ENCODE data around the gene SLC4A5.
A peak's percentile ranks its signal among the peaks of the same experiment; 100 is the strongest.
"Not testable (repeated sequence)": the region's sequence is repeated elsewhere in the genome, so short reads cannot be mapped to it uniquely, and the experiment has no call there.

Gene SLC4A5

DNA sequence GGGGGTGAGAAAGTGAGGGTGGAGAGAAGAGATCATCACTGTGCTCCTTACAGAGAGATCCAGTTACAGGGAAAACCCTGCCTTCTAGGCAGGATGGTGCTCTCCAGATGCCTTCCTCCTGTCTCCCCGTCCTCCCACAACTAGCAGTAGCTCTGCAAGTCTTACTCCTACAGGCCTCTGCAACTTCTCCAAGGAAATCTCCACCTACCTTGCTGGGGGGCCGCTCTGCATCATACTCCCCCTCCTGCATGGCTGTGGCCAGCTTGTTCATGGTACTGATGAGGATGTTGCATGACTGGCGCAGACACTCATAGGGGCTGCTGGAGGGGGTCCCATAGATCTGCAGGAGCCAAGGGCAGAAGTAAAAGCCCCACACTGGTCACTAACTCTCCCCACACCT lies 22.8 kb upstream of the SLC4A5 start:
- DNase-seq = no peak

DNA sequence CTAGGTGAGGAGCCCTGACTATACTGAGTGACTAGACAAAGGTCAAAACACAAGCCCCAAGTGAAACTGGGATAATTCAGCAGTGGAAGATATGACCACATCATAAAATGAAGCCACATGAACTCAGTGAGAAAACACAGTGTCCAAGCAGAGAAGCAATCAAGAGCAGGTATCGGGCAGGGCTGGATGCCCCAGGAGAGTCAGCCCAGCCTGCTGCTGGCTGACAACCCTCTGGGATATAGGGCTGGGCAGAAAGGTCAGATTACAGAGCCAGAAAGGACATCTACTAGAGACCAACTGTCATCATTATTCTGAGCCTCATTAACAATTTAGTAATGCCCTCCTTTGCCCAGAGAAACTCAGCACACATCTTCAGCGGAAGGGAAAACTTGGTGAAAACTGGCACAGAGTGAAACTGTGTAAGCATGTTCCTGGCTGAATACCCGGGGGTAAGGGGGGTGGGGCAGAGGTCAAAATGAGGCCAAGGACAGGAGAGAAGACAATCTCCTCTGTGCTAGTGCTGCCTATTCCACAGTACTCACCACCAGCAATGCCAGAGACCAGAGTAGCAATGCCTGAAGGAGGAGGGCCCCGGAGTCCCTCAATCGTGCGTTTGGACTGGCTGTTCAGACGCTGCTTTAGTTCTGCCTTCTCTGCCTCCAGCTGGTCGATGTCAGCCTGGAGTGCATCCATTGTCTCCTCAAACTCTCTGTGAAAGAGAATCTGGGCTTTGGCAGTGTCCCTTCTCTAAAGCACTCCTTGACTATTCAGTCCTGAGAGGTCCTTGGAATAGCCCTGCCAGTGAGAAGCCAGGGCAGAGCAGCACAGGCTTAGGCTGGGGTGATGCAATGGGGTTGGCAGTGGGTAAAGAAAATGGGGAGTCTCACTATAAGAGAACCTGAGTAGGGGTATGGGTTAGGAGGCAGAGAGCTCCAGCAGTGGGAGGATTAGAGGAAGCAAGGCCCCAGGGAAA lies 21.6 kb upstream of the SLC4A5 start:
- no peak for DNase-seq

DNA sequence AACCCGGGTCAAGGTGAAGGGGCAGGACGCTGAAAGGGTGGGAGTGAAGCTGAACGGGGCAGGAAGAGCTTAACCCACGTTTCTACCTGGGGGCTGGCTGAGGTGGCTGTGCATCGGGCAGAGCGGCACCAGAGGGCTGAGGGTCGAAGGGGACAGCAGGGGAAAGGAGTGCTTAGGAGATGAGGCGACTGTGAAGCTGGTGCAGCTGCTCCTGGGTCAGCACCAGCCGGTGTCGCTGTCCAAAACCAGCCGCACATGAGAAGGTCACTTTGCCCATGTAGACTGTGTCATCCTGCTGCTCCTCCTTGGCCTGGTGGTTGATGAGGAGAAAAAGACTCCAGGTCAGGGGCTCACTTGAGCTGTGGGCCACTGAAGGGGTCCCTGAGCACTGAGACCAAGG lies 18.1 kb upstream of the SLC4A5 start:
- DNase-seq = no peak

DNA sequence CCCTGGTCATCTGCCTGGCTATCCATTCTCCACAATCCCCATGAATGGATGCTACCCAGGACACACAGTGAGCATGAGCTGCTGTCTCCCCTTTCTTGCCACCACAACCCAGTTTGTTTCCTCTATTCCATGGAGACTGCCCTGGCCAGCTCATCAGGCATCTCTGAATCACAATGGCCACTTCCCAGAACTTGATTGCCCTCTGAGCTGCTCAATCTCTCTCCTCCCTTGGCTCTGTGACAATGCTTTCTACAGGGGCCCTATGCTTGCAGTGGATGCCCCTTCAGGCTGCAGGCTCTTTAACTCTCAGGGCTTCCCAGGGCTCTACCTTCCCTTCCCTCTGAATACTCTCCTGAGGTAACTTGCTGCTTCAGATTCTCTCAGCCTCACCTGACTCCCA lies 14.4 kb upstream of the SLC4A5 start:
- no peak for DNase-seq

DNA sequence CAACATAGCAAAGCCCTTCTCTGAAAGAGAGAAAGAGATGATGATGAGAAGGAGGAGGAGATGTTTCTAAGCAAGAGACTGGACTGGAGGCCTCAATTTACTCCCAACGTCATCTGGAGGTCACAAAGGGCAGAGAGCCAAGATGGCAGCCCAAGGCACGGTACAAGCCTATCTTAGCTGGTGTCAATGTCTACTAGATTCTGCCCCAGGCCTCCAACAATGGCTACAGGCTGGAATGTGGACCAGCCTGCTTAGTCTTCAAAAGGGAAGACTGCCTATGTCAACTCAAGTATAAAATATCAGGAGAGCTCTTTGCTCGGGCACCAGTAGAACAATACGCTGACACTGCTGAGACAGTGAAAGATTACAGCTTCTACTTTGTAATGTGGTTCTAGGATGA lies 6.7 kb upstream of the SLC4A5 start:
- DNase-seq = no peak

DNA sequence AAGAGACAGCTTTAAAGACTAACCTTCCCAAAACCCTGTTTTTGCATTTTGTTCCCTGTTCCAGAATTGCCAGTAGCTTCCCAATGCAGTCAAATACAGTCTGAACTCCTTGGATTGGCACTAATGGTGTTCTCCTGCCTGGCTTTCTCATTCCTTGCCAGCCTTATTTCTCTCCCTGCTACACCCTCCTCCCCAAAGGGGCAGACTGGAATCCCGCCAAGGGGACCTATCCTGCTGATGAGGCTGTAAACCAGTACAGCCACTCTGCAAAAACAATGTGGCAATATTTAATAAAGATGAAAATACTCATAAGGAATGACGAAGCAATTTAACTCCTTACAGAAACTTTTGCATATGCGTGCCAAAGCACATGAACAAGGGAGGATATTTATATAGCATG lies 4.5 kb upstream of the SLC4A5 start:
- no peak for DNase-seq

DNA sequence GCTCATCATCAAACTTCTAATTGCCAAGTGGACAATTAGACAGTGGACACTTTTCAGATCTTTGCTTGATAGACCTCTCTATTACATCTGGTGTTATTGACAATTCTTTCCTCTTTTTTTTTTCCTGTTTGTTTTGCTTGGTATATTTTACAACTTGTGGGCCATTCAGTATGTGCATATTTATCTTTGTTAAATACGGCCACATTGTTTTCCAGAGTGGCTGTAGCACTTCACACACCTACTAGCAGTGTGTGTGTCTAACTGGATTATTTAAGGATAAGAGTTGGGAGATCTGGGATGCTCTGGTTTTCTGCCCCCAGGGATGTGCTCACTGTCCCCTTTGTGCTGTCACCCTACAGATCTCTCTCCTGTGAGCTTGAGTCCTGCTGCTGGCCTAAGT lies 4.1 kb upstream of the SLC4A5 start:
- DNase-seq = no peak

DNA sequence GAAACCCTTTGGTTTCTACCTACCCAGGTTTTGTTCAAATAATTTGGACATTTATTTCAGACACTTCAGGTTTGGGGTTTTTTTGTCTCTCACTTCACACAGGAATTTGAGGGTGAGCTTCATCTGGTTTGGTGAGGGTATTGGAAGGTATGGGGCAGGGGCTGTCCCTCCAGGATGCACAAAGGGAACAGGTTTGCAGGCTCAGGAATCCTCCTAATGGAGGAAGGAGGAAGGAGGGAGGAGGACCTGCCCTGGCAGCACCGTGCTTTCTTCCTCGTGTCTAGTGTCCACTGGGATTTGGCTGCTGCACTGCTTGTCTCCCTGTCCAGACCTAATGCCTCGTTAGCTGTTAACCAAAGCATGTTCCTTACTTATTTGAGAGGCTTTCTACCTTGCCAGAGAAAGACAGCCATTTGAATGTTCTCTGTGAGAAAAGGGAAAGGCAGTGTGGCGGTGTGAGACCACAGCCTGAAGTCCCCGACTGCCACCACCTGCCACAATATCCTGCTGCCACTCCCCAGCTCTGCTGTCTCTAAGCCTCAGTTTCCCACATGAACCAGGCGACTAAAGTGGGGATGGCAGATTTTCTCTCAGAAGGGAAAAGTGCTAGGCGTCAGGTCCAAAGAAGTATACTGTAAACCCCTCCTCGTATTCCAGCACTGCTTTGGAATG lies 2.2 kb upstream of the SLC4A5 start:
- no peak for DNase-seq

DNA sequence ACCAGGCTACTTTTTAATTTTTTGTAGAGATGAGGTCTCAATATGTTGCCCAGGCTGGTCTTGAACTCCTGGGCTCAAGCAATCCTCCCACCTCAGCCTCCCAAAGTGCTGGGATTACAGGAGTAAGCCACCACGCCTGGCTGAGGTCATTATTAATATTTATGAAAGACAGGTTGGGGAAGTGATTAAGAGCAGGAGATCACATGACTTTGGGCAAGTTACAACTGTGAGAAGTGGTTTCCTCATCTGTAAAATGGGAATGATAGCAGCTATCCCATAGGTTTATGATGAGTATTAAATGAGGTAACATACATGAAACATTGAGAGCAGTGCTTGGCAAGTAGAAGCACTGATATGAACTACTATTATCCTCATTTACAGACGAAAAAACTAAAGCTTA lies 7.0 kb downstream of the SLC4A5 start:
- DNase-seq = not testable (repeated sequence)

DNA sequence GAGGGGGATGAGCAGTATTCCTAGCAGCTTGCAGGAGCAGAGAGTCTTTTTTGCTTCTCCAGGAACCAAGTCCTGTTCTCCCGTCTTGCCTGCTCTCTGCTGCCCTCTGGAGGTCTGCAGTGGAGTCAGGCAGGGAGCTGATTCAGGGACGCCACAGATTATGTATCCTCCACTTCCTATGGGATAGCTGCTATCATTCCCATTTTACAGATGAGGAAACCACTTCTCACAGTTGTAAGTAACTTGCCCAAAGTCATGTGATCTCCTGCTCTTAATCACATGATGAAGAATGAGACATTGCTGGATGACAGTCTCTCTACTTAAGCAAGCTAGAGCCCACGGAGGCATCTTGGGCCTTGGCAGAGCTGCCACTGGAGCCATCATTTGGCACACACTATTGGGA lies 8.3 kb downstream of the SLC4A5 start:
- DNase-seq = peak; percentile 80

DNA sequence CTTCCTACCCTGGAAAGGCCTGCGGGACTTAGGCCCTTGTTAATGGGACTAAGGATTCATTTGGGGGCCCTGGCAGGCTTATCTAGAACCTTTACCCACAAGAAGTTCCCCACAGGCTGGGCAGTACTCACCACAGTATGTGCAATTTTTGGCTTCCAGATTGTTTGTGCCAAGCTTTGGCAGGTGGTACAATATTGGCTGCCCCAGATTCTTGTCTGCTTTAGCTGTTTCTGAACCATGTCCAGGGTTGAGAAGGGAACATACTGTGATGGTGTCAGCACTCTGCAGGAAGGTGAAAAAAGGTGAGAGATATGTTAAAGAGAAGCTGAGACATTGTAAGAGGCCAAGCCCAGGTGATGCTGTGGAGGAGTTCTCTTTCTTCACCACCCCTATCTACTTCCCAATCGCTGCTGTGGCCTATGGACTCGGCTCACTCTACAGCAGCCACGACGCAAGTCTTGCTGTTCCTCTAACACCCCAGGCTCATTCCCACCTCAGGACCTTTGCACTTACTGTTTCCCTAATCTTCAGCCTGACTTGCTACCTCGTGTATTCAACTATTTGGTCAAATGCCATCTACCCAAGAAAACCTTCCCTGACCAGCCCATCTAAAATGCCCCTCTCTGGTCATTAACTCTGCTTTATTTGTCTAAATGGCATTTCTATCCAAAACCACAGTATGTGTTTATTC lies 9.2 kb downstream of the SLC4A5 start:
- DNase-seq = no peak

DNA sequence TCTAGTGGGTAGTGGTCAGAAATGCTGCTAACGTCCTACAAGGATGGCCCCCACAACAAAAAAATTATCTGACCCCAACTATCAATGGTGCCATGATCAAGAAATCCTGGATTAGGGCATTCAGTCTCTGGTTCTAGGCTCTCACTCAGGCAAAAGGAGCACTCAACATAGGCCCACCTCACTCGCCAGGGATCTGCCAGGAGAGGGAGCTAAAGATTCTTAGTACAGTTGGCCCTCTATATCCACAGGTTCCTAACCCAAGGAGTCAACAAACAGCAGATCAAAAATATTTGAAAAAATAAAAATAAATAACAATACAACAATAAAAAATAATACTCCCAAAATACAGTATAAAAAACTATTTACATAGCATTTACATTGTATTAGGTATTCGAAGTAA lies 10.0 kb downstream of the SLC4A5 start:
- DNase-seq = no peak

DNA sequence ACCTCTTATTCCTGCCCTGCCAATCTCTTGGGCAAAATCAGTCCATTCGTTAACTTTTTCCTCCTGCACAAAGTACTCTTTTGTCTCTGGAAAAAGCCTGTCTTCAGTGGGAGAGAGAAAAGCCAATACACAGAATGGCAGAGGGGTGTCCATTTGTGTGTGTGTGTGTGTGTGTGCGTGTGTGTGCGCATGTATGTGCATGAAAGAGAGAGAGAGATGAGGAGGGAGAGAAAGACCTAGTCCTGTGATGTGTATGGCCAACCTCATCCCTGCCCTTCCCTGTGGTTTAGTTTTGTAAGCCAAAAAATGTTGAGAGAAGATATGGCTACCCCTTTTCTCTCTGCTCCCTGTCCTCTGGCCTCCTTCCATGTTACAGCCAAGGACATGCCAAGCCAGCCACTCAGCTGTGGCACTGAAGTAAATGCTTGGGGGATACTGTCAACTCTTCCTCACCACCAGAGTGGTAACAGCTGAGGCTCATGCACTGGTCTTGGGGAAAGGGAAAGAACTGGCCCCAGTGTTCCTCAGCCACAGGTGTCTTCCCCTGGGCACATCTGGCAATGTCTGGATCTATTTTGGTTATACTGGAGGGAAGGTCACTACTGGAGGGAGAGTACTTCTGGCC lies 10.6 kb downstream of the SLC4A5 start:
- DNase-seq = no peak

DNA sequence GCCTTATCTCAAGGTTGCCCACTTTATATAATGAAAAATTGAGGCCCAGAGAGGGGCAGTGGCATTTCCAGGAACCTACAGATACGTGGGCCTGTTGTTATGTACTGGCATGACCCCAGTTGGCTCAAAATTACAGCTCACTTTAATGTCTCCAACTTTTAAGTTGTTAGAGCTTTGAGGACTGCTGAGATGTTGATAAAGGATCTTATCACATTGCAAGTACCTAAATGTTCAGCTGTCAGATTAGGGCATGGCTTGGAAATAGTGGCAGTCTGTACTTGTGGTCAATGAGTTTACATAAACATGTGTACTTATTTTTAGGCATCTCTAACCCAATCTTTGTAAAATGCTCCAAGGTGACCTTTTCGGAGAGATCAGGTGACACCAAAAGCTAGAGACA lies 14.6 kb downstream of the SLC4A5 start:
- DNase-seq = no peak

DNA sequence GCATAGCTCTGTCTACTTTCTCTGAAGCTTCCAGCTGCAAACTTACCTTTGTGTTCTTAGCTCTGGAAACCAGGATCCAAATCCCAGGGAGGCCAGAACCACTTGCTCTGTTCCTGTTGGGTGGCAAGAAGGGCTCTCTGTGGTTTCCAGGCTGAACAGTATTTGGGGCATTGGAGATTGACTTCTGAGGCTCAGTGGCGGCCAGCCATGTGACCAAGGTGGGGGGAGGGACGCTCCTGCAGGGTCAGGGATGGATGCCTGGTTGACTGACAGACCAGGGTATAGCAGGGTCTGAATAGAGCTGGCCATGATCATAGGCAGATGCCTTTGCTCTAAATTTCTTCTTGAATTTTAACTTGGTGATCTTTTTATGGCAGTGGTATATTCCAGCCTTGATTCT lies 15.1 kb downstream of the SLC4A5 start:
- DNase-seq = no peak

DNA sequence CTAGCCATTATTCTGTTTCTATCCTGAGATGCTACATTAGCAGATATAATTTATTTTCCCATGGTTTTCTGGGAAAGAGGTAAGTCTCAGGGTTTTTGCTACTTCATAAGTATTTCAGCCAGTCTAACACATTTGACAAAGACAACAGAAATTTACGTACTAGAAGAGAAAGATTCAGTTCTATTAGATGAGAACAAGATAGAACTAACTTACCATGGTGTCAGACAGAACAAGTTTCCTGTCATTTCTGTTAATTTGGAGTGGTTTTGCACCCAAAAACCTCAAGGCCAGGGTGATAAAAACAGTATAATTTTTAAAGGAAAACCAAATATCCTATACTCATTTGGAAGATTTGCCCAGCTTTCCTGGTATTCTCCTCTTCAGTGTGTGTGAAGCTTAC lies 15.6 kb downstream of the SLC4A5 start:
- DNase-seq = no peak

DNA sequence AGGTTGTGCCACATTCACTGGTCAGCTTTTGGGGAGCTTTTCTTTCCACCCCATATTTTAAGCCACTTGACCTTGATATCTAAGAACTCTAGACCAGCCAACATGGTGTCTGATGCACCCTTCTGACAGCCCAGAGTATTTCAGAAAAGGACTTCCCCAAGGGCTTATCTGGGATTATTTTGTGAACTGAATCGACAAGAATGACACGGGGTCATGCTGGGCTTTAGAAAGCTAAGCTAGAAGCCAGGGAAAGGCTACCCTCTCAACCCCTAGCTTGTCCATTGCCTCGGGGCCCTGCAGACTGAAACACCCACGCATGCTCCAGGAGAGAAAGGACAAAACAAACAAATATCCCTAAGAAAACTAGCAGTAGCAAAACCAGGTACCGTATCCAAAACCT lies 16.0 kb downstream of the SLC4A5 start:
- no peak for DNase-seq

DNA sequence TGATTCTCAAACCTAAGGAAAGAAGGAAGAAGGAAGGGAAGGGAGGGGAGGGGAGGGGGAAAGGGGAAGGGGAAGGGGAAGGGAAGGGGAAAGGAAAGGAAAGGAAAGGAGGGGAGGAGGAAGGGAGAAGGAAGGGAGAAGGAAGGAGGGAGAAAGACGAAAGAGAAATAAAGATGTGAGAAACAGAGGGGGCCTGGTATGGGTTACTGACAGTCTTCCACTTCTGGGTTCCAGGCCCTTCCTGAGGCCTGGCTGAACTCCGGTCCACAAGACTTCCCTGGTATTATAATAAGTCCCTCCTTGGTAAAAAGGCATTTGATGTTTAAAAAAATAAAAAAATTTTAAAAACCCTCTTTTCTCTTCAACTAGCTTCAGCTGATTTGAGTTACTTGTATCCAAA lies 17.4 kb downstream of the SLC4A5 start:
- no peak for DNase-seq

DNA sequence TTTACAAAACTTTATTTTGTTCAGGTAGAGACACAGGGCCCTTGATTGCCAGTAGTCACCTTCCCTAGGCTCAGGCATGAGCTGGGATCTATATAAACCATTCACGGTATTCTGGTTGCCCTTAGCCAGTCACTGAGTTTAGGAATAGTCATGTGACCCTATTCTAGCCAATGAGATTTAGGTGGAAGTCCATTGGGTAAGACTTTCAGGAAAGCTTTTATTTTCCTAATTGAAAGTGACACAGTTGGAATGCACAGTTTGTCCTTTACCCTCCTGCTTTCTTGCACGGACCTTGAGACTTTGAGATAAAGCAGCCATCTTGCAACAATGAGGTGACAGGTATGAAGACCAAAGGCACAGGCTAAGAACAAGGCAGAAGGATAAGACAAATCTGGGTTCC lies 21.5 kb downstream of the SLC4A5 start:
- DNase-seq = no peak

DNA sequence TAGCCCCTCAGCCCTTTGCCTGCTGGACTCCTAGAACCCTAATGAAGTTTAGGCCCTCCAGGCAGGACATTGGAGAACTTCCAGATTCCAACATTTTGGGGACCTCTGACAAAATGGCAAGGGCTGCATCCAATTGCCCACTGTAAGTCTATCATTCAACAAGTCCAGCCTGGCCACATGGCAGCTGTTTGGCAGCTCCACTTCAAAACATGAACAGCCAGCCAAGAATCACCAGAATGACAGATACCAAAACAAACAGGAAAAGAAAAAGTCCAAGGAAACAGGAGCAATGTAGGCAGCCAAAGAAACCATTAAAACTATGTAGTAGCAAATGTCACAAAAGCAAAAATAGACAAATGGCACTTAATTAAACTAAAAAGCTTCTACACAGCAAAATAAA lies 25.5 kb downstream of the SLC4A5 start:
- DNase-seq = no peak

DNA sequence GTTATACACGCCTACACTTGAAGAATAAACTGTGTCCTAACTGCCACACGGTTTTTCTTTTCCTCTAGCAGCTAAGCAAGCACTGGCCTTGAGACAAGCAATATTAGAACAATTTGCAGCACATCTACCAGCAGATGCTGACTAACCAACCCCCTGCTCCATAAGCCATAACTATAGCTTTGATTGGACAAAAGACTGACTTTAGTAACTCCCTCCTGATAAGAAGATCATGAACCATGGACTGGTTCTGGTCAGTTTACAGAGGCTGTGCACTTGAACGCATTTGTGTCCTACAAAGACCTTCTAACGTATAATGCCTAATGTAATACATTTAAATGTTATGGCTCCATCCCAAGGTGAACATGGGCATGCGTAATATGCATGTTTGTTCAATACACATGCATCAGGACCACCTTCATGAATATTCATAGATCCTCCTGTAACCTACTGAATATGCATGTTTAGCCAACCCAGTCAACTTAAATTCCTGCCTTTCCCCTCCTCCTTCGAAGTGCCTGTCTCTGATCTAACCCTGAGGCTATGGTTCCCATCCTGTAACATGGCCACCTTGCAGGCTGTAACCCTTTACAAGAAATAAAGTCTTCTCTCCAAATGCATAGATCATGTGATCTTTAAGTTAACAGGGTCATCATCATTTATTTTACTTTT lies 26.5 kb downstream of the SLC4A5 start:
- no peak for DNase-seq

DNA sequence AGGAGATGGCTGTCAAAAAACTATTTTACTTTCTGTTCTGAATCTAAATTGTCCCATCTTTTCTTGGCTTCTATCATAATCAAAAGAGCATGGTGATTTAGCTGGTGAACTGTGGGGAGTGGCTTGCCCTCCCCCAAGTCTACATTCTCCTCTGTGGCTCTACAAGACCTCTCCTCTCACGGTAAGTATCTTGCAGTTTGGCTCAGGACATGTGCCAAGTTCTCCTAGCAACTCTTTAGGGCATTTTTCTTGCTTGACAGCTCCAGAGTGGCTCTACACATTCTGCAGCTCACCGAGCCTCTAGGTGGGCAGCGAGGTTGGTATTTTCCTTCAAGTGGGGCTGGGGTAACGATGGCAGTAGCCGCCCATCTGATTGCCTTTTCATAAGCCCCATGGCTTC lies 29.1 kb downstream of the SLC4A5 start:
- DNase-seq = no peak

DNA sequence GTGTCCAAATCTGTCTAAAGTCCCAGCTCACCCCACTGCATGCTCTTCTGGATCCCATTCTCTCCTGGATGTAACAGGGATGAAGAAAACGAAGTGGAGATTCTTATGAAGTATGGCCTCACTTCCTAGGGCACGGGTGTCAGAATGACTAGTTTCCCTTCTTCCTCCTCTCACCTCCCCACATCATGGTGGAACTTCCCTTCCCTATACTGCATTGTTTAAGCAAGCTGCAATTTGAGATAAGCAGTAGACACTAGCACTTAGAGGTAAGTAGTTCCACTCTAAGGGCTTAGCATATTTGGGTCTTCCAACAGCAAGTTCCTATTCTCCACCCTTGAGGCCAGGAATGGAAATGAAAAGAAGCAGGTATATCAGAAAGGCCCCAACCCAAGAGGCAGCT lies 29.7 kb downstream of the SLC4A5 start:
- DNase-seq = no peak
